K562 (cell line): ENCODE data around the gene NIPBL. TPM values are rescaled to one million over a fixed set of nuclear protein-coding genes. Genes with fewer than 3 reads are reported as not detected.

Source experiments
- ATAC-seq: fragments of 200-7000 bp; cut with Tn5 transposase; 3 replicates; pipeline ENCODE4 v1.9.1; 2020; ENCODE audit warnings: moderate library complexity
- BruUV-seq: library from RNA; stranded (reverse); fragments of 400-500 nt; replicated peaks from 2 replicates; lab custom pipeline; 2021; lab: Mats Ljungman, UMichigan
- CTCF ChIA-PET: fragments of 300-600 bp; formaldehyde crosslinking; extraction: SDS; loops from one replicate; lab custom pipeline; 2021; ENCODE audit warnings: low intra/inter-chr PET ratio; lab: Yijun Ruan, JAX
- POLR2A ChIA-PET: fragments of 300-600, 350-650 bp; sonication (Branson Sonifier 250); formaldehyde crosslinking; extraction: SDS; loops from one replicate; lab custom pipeline; 2021; ENCODE audit warnings: antibody characterized with exemption, inconsistent platforms; lab: Yijun Ruan, JAX
- DNase-seq, 4 experiments: peaks; one replicate each; pipeline versions ENCODE4 v3.0.0 to v3.0.0-alpha.2; 2011 to 2018; ENCODE audit warnings: low spot score in 3 of 4, mixed read lengths in 3 of 4; ENCODE audit errors: extremely low read depth in 1 of 4
- FAIRE-seq: peaks from 2 replicates; lab custom pipeline; 2011; peaks lifted over from hg19 to GRCh38; lab: Jason Lieb, UNC
- H2AFZ ChIP-seq: 2 replicates; pipeline ENCODE4 v1.6.0; 2011; ENCODE audit warnings: low read depth, low read length, control low read depth, inconsistent platforms
- H3K27ac ChIP-seq: fragments of 200-600 bp; 3 replicates; pipeline ENCODE4 v1.8.0; 2011; ENCODE audit warnings: low read depth, mild to moderate bottlenecking, control low read depth, inconsistent platforms, low read length, moderate library complexity, mixed read lengths; ENCODE audit errors: extremely low read depth
- H3K27me3 ChIP-seq, 2 experiments: fragments of 300-600 bp in 1 of 2; 2 replicates in 1 of 2; 3 replicates in 1 of 2; pipeline versions ENCODE4 v1.6.0 to v1.8.0; 2011; ENCODE audit warnings: inconsistent platforms in 2 of 2, low read length in 2 of 2, mild to moderate bottlenecking in 1 of 2, mixed read lengths in 1 of 2, moderate library complexity in 1 of 2; ENCODE audit not compliant: control insufficient read depth in 2 of 2, insufficient read depth in 2 of 2
- H3K36me3 ChIP-seq: fragments of 300-600 bp; 3 replicates; pipeline ENCODE4 v1.8.0; 2011; ENCODE audit warnings: mild to moderate bottlenecking, low read length, inconsistent platforms; ENCODE audit not compliant: control insufficient read depth, insufficient read depth
- H3K4me1 ChIP-seq, 2 experiments: fragments of 200-600 bp in 1 of 2; replicated peaks in 1 of 2; 2 replicates in 1 of 2; 3 replicates in 1 of 2; pipeline versions ENCODE4 v1.5.1 to v1.8.0; 2011; ENCODE audit warnings: inconsistent platforms in 2 of 2, low read length in 2 of 2, mild to moderate bottlenecking in 1 of 2, mixed read lengths in 1 of 2, moderate library complexity in 1 of 2; ENCODE audit not compliant: control insufficient read depth in 2 of 2, insufficient read depth in 2 of 2
- H3K4me2 ChIP-seq: 2 replicates; pipeline ENCODE4 v1.6.1; 2011; ENCODE audit warnings: low read length, control low read depth, inconsistent platforms, mixed read lengths; ENCODE audit not compliant: insufficient read depth
- H3K4me3 ChIP-seq: fragments of 200-600 bp; sonication (generic), shearing (Covaris generic); 2 replicates; pipeline ENCODE4 v1.5.1; 2016; ENCODE audit warnings: control low read depth, inconsistent platforms
- H3K79me2 ChIP-seq: fragments of 200-600 bp; 3 replicates; pipeline ENCODE4 v1.8.0; 2011; ENCODE audit warnings: low read length, inconsistent platforms; ENCODE audit not compliant: control insufficient read depth, insufficient read depth
- H3K9ac ChIP-seq, 2 experiments: 2 replicates each; pipeline versions ENCODE4 v1.6.0 to v1.6.1; 2011; ENCODE audit warnings: low read depth in 2 of 2, low read length in 2 of 2, control low read depth in 1 of 2, inconsistent platforms in 1 of 2, mild to moderate bottlenecking in 1 of 2, mixed read lengths in 1 of 2; ENCODE audit not compliant: insufficient read depth in 1 of 2
- H3K9me1 ChIP-seq: one replicate; pipeline ENCODE4 v1.6.0; 2011; ENCODE audit warnings: inconsistent platforms, mild to moderate bottlenecking, low read length, moderate library complexity; ENCODE audit not compliant: control insufficient read depth, insufficient read depth
- H3K9me3 ChIP-seq: replicated peaks from 2 replicates; pipeline ENCODE4 v1.5.1; 2011; ENCODE audit warnings: low read depth, low read length, inconsistent platforms; ENCODE audit not compliant: control insufficient read depth, insufficient read depth
- H4K20me1 ChIP-seq: replicated peaks from 2 replicates; pipeline ENCODE4 v1.6.1; 2011; ENCODE audit warnings: low read length, inconsistent platforms, mixed read lengths; ENCODE audit not compliant: control insufficient read depth, insufficient read depth
- CHD1 ChIP-seq: fragments of 200-600 bp; sonication (generic); IDR thresholded peaks from one replicate; pipeline ENCODE4 v1.6.1; 2012; ENCODE audit warnings: mild to moderate bottlenecking, moderate library complexity, low read length, inconsistent platforms
- DDX20 ChIP-seq: fragments of 450-650 bp; IDR thresholded peaks from 2 replicates; pipeline ENCODE4 v1.6.1; 2016; ENCODE audit warnings: missing genetic modification characterization, low read depth, mild to moderate bottlenecking, missing compliant biosample characterization, moderate library complexity
- ETV6 ChIP-seq, 3 experiments: fragments of 150-350 bp in 1 of 3; sonication (generic) in 1 of 3; formaldehyde crosslinking in 1 of 3; IDR thresholded peaks; 2 replicates each; pipeline versions ENCODE4 v1.6.1 to v1.8.0; 2014 to 2022; ENCODE audit warnings: borderline replicate concordance in 2 of 3, low read depth in 2 of 3, antibody characterized with exemption in 1 of 3, low read length in 1 of 3, mild to moderate bottlenecking in 1 of 3, missing genetic modification reagents in 1 of 3
- MLLT1 ChIP-seq, 2 experiments: fragments of 450-650 bp; IDR thresholded peaks; 2 replicates each; pipeline ENCODE4 v1.6.1; 2016
- MYNN ChIP-seq, 2 experiments: sonication (generic); formaldehyde crosslinking in 1 of 2; IDR thresholded peaks; 2 replicates each; pipeline versions ENCODE4 v1.5.0 to v1.6.1; 2016 to 2020; ENCODE audit warnings: antibody characterized with exemption in 1 of 2, missing genetic modification reagents in 1 of 2
- STAG1 ChIP-seq: sonication (generic); formaldehyde crosslinking; IDR thresholded peaks from 2 replicates; pipeline ENCODE4 v1.5.0; 2020; ENCODE audit warnings: missing genetic modification reagents, borderline replicate concordance
- TGIF2 ChIP-seq: sonication (generic); formaldehyde crosslinking; IDR thresholded peaks from 2 replicates; pipeline ENCODE4 v1.8.1; 2022; ENCODE audit warnings: mild to moderate bottlenecking, missing genetic modification reagents, moderate library complexity
- THAP7 ChIP-seq: fragments of 250-450 bp; sonication (Bioruptor Pico); IDR thresholded peaks from 2 replicates; pipeline ENCODE4 v1.5.0; 2021
- YBX1 ChIP-seq: fragments of 450-650 bp; IDR thresholded peaks from 2 replicates; pipeline ENCODE4 v1.7.1; 2016; ENCODE audit warnings: mild to moderate bottlenecking
- ZBTB7A ChIP-seq: IDR thresholded peaks from 2 replicates; pipeline ENCODE4 v1.6.1; 2011; ENCODE audit warnings: low read depth, mild to moderate bottlenecking, low read length, moderate library complexity, borderline replicate concordance; ENCODE audit not compliant: control insufficient read depth
- ZKSCAN1 ChIP-seq: fragments of 150-350 bp; IDR thresholded peaks from 2 replicates; pipeline ENCODE4 v1.6.1; 2016; ENCODE audit warnings: low read depth, low read length
- ZNF134 ChIP-seq: fragments of 250-450 bp; sonication (Bioruptor Pico); conservative IDR thresholded peaks from 2 replicates; pipeline ENCODE4 v1.4.0; 2020
- ZNF24 ChIP-seq: fragments of 450-650 bp; IDR thresholded peaks from 2 replicates; pipeline ENCODE4 v1.6.1; 2016
- WGBS: fragments of 100-300 bp; shearing (Covaris generic); methylation state at CpG from one replicate; pipeline ENCODE4 v1.1.6; 2016; ENCODE audit warnings: low coverage, mixed read lengths; ENCODE audit not compliant: insufficient coverage; ENCODE audit errors: missing lambda C conversion rate; 5-methylcytosine and 5-hydroxymethylcytosine counted together
- in situ Hi-C: fragments of 300-500 bp; cut with MboI; formaldehyde crosslinking; loops from 4 replicates; pipeline ENCODE4 v1.15.0; 2018; ENCODE audit warnings: inconsistent platforms, mixed read lengths
- intact Hi-C: fragments of 100-400 bp; cut with micrococcal nuclease; formaldehyde crosslinking; loops from 2 replicates; pipeline ENCODE4 v1.14.2; 2022
- polyA plus RNA-seq, 8 experiments: library from polyadenylated mRNA; depleted of rRNA in 4 of 8; stranded (reverse) in 5 of 8; unstranded in 3 of 8; fragments of >200 nt; fragmentation: Nextera tagmentation in 2 of 8; fragmentation: Illumina TruSeq in 1 of 8; extraction: Ambion mirVana in 2 of 8; extraction: Trizol in 1 of 8; gene quantifications; 2 replicates each; pipeline versions ENCODE4 v1.2.1 to v1.2.3, GENCODE V29; 2011 to 2014; ENCODE audit warnings: inconsistent platforms in 1 of 8, missing spikeins in 1 of 8
- total RNA-seq, 7 experiments: library from RNA; depleted of rRNA in 6 of 7; stranded (reverse); fragments of >200 nt in 6 of 7; fragmentation: Illumina TruSeq in 2 of 7; extraction: Trizol in 2 of 7; gene quantifications; 2 replicates each; pipeline versions ENCODE4 v1.2.1 to v1.2.3, GENCODE V29; 2011 to 2021; ENCODE audit warnings: low replicate concordance in 1 of 7

The NIPBL gene
- total and polyA plus RNA-seq, 9 of the 15 experiments (the other 6 are each of a cell fraction or from before 2014, with no cell fraction given) = 12.9 to 56.7 (median 38.9) TPM

- FAIRE-seq (no peak), DNase-seq (no peak), ATAC-seq (no peak)
- no peaks in the 10 kb centered on the region for H3K27me3 ChIP-seq
- no peaks in the 10 kb centered on the region for H3K79me2 ChIP-seq
- in situ Hi-C loops = no loop called here
- H3K9me3 ChIP-seq = no peaks in the 10 kb centered on the region
- no peak overlapping the region for H3K4me3 ChIP-seq
- no peaks in the 10 kb centered on the region for H3K4me1 ChIP-seq
- H3K4me2 ChIP-seq = no peak overlapping the region
- H3K9me1 ChIP-seq = no peaks in the 10 kb centered on the region
- H4K20me1 ChIP-seq = no peaks in the 10 kb centered on the region
- no peak overlapping the region for H2AFZ ChIP-seq
- peaks cover 49% of the 10 kb centered on the region; the same call in 2 of the 3 replicates for H3K36me3 ChIP-seq
- POLR2A ChIA-PET = no interaction called here
- no TSS peak for BruUV-seq
- no peak for TF ChIP-seq MLLT1 (IDR thresholded peaks at IDR 0.05)
- no peak for TF ChIP-seq ZNF134 (CRISPR knock-in tag)
- TF ChIP-seq, all 486 proteins: peak for 0
- intact Hi-C loops = no loop called here
- H3K27ac ChIP-seq = no peak overlapping the region
- CTCF ChIA-PET = no interaction called here
- H3K9ac ChIP-seq = no peak overlapping the region
- WGBS = 98% methylated on average over 7 of the region's 7 CpGs
Measured at GRCh38 chr5:37063739-37064138, 187.2 kb downstream of the NIPBL start.

GRCh38 chr5:37064442-37064841 lies 187.9 kb downstream of the NIPBL start:
- intact Hi-C loops (no loop called here), in situ Hi-C loops (no loop called here)
- TSS peak; percentile 22 for BruUV-seq
- CTCF ChIA-PET = no interaction called here
- Histone ChIP-seq H4K20me1 (no peaks in the 10 kb centered on the region), H3K4me2 (no peak overlapping the region), H3K9me1 (no peaks in the 10 kb centered on the region), H3K27ac (no peak overlapping the region), H2AFZ (no peak overlapping the region), H3K9ac (no peak overlapping the region), H3K9me3 (no peaks in the 10 kb centered on the region), H3K27me3 (no peaks in the 10 kb centered on the region), H3K4me3 (no peak overlapping the region), H3K4me1 (no peaks in the 10 kb centered on the region), H3K79me2 (no peaks in the 10 kb centered on the region), H3K36me3 (peaks cover 44% of the 10 kb centered on the region; the same call in 2 of the 3 replicates)
- ATAC-seq (no peak), DNase-seq (no peak), FAIRE-seq (no peak)
- WGBS = 93% methylated on average over 9 of the region's 9 CpGs
- POLR2A ChIA-PET = interaction anchor here (0.7 to 0.8 kb wide), 2 partner anchors 106 to 150 kb away, joined by 3 read pairs; no protein-coding TSS in a partner anchor
- TF ChIP-seq ZNF24 = no peak
- no peak for TF ChIP-seq ETV6 (IDR thresholded peaks at IDR 0.05; ENCODE audit: borderline replicate concordance in 1 of 2, low read depth in 2 of 2, low read length in 1 of 2)
- TF ChIP-seq ETV6 (CRISPR knock-in tag; IDR thresholded peaks at IDR 0.05; ENCODE audit: borderline replicate concordance) = no peak
- TF ChIP-seq TGIF2 = no peak
- no peak for TF ChIP-seq YBX1
- TF ChIP-seq CHD1 = no peak
- TF ChIP-seq MYNN (IDR thresholded peaks at IDR 0.05) = no peak
- no peak for TF ChIP-seq MYNN (CRISPR knock-in tag; IDR thresholded peaks at IDR 0.05)
- TF ChIP-seq ZKSCAN1 = no peak
- no peak for TF ChIP-seq STAG1 (CRISPR knock-in tag)
- no peak for TF ChIP-seq DDX20
- no peak for TF ChIP-seq ZBTB7A
- TF ChIP-seq THAP7 (CRISPR knock-in tag) = no peak
